ENCODE measurements around the gene PARP6. TPM values are rescaled to one million over a fixed set of nuclear protein-coding genes. Genes with fewer than 3 reads are reported as not detected.
A peak's percentile ranks its signal among the peaks of the same experiment; 100 is the strongest.

PARP6 gene
- total RNA-seq, 1 experiment from 2014 or later = 85.7 TPM

DNA sequence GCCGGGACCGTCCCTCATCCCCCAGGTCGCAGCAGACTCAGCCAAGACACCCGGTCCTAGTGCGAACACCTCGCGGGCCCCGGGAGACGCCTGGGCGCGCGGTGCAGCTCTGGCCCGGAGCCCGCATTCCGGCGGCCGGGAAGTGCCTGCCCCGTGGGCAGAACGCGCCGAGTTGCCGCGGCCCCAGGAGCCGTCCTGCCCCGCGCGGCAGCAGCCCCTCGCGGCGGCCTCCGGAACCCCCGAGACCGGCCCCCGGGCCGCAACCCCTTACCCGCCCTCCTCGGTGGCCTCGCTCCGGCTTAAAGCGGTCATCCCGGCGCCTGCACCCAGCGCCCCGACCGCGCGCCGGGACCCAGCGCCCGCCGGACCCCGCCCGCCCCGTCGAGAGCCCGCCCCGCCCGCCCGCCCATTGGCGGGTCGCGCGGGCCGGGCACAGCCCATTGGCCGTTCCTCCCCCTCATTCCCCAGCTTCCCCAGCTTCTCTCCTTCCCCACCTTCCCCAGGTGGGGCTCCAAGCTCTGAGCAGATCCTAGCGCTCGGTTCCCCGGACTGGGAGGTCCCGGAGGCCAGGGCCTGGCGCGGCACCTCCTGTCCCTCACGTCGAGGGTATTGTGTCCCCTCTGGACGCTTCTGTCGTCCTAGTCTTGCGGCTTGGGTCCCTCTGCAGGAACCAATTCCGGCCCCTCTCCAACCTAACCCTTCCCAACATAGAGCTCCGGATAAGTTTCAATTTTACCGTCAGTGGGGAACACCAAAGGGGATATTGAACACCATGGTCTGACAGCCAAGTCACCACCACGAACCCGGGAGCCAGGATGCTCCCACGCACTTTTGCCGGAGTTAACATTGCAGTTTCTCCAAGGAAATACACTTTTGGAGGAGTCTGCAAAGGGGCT lies 74.6 kb downstream of the PARP6 start, which contains the start of gene GRAMD2A:
Gene GRAMD2A, minus strand, starts transcription at position 328 of the 896 bp plus-strand sequence.
- Histone ChIP-seq H3K27ac (ENCODE audit: low read length) (peak within 1 kb of the TSS; percentile 65), H3K4me3 (ENCODE audit: low read depth in 2 of 2, low read length in 2 of 2) (peak within 1 kb of the TSS; percentile 48 to 53), H3K9me3 (ENCODE audit: control insufficient read depth, insufficient read depth, low read depth, low read length) (no peaks in the 10 kb centered on the region), H3K27me3 (ENCODE audit: control insufficient read depth, insufficient read depth, low read length) (no peaks in the 10 kb centered on the region), H3K36me3 (ENCODE audit: control insufficient read depth, insufficient read depth, low read length) (peaks cover 29% of the 10 kb centered on the region), H3K4me1 (ENCODE audit: control insufficient read depth, insufficient read depth, low read length) (peaks cover 31% of the 10 kb centered on the region)
- intact Hi-C loops (cut with micrococcal nuclease; ENCODE audit: unreplicated experiment) (no loop called here), in situ Hi-C loops (cut with HindIII; ENCODE audit: low pct_unique_long_range_greater_than_20kb, low sequenced_read_pairs) (no loop called here)
- CTCF ChIA-PET = no interaction called here
- BruUV-seq (replicated peaks) = no TSS peak
- TF ChIP-seq SIN3A (IDR thresholded peaks at IDR 0.05; ENCODE audit: borderline replicate concordance, insufficient read depth, low read depth, low read length) = peak; percentile 55; the same call in 1 of the 2 replicates
- TF ChIP-seq POLR2AphosphoS5 (IDR thresholded peaks at IDR 0.05; ENCODE audit: low read depth, low read length) = peak; percentile 63; the same call in 1 of the 2 replicates
- TF ChIP-seq, protein P1, sequence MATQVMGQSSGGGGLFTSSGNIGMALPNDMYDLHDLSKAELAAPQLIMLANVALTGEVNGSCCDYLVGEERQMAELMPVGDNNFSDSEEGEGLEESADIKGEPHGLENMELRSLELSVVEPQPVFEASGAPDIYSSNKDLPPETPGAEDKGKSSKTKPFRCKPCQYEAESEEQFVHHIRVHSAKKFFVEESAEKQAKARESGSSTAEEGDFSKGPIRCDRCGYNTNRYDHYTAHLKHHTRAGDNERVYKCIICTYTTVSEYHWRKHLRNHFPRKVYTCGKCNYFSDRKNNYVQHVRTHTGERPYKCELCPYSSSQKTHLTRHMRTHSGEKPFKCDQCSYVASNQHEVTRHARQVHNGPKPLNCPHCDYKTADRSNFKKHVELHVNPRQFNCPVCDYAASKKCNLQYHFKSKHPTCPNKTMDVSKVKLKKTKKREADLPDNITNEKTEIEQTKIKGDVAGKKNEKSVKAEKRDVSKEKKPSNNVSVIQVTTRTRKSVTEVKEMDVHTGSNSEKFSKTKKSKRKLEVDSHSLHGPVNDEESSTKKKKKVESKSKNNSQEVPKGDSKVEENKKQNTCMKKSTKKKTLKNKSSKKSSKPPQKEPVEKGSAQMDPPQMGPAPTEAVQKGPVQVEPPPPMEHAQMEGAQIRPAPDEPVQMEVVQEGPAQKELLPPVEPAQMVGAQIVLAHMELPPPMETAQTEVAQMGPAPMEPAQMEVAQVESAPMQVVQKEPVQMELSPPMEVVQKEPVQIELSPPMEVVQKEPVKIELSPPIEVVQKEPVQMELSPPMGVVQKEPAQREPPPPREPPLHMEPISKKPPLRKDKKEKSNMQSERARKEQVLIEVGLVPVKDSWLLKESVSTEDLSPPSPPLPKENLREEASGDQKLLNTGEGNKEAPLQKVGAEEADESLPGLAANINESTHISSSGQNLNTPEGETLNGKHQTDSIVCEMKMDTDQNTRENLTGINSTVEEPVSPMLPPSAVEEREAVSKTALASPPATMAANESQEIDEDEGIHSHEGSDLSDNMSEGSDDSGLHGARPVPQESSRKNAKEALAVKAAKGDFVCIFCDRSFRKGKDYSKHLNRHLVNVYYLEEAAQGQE (IDR thresholded peaks at IDR 0.05; ENCODE audit: insufficient read depth in 1 of 2, low read depth in 2 of 2, low read length in 1 of 2) = no peak
- POLR2A ChIA-PET = no interaction called here
- no peak for DNase-seq (ENCODE audit: low read depth, low spot score)
- peak; percentile 83 for ATAC-seq

DNA sequence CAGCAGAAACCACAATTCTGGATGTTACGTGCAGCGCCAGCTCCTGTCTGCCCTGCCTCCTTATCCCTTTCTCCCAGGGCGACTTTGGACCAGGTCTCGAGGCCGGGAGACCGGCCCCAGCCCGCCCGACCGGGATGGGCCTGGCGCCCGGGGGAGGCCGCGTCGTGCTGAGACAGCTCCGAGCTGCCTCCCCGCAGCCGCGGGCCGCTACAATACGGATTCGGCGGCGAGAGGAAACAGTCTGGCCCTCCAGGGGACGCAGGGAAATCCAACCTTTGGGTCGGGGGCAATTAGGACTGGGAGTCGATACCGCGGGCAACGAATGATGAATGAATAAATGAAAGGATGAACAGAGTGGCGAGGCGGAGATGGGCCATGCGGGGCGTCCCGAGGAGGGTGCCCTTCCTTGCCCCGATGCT lies 75.3 kb downstream of the PARP6 start:
- no peak for TF ChIP-seq SIN3A (IDR thresholded peaks at IDR 0.05; ENCODE audit: borderline replicate concordance, insufficient read depth, low read depth, low read length)
- TF ChIP-seq CTCF (IDR thresholded peaks at IDR 0.05) = no peak
- TF ChIP-seq, protein P1 (IDR thresholded peaks at IDR 0.05; ENCODE audit: insufficient read depth in 1 of 2, low read depth in 2 of 2, low read length in 1 of 2) = no peak
- TF ChIP-seq POLR2AphosphoS5 (IDR thresholded peaks at IDR 0.05; ENCODE audit: low read depth, low read length) = no peak
- TF ChIP-seq TCF7L2 (IDR thresholded peaks at IDR 0.05; ENCODE audit: low read depth, low read length) = no peak
- in situ Hi-C loops (cut with HindIII; ENCODE audit: low pct_unique_long_range_greater_than_20kb, low sequenced_read_pairs) = no loop called here
- no peaks in the 10 kb centered on the region for H3K9me3 ChIP-seq (ENCODE audit: control insufficient read depth, insufficient read depth, low read depth, low read length)
- H3K4me1 ChIP-seq (ENCODE audit: control insufficient read depth, insufficient read depth, low read length) = peaks cover 27% of the 10 kb centered on the region
- intact Hi-C loops (cut with micrococcal nuclease; ENCODE audit: unreplicated experiment) = no loop called here
- H3K36me3 ChIP-seq (ENCODE audit: control insufficient read depth, insufficient read depth, low read length) = peaks cover 25% of the 10 kb centered on the region
- ChIA-PET POLR2A (no interaction called here), CTCF (no interaction called here)
- DNase-seq (ENCODE audit: low read depth, low spot score) (no peak), ATAC-seq (peak; percentile 3)
- no peaks in the 10 kb centered on the region for H3K27me3 ChIP-seq (ENCODE audit: control insufficient read depth, insufficient read depth, low read length)
- peak overlapping the region; percentile 48 to 53 for H3K4me3 ChIP-seq (ENCODE audit: low read depth in 2 of 2, low read length in 2 of 2)
- BruUV-seq (replicated peaks) = no TSS peak
- H3K27ac ChIP-seq (ENCODE audit: low read length) = peak overlapping the region; percentile 63
